ENCODE data around the gene RAB30. TPM values are rescaled to one million over a fixed set of nuclear protein-coding genes. Genes with fewer than 3 reads are reported as not detected.

Gene RAB30
- polyA plus RNA-seq, 1 donor from 2014 or later = 36.4 TPM

- H3K79me2 ChIP-seq (replicated peaks; ENCODE audit: insufficient read depth, low read length) = peaks cover 41% of the 10 kb centered on the region
- no peak overlapping the region for H2AFZ ChIP-seq (ENCODE audit: low read depth, low read length)
- no peaks in the 10 kb centered on the region for H4K20me1 ChIP-seq (ENCODE audit: insufficient read depth)
Measured at GRCh38 chr11:83056204-83056603, 15.5 kb downstream of the RAB30 start.

GRCh38 chr11:83054904-83055380, 16.8 kb downstream of the RAB30 start:
- no peak overlapping the region for H3K4me3 ChIP-seq (ENCODE audit: low read length)
- H3K9ac ChIP-seq (ENCODE audit: low read length) = no peak overlapping the region
- H3K9me2 ChIP-seq (ENCODE audit: insufficient read depth, low read length) = no peaks in the 10 kb centered on the region
- no peak overlapping the region for H3K4me2 ChIP-seq (ENCODE audit: low read length)
- TF ChIP-seq REST (IDR thresholded peaks at IDR 0.05; ENCODE audit: borderline replicate concordance) = no peak
- TF ChIP-seq CTCF (IDR thresholded peaks at IDR 0.05; ENCODE audit: poor library complexity, severe bottlenecking) = no peak
- TF ChIP-seq RAD21 (conservative IDR thresholded peaks at IDR 0.05) = no peak
- TF ChIP-seq EZH2 (IDR thresholded peaks at IDR 0.05; ENCODE audit: borderline replicate concordance, insufficient read depth, low read length, poor library complexity, severe bottlenecking) = no peak
- no peak for TF ChIP-seq MXI1 (conservative IDR thresholded peaks at IDR 0.05; ENCODE audit: poor library complexity, severe bottlenecking)
- no peak for TF ChIP-seq TAF1 (IDR thresholded peaks at IDR 0.05; ENCODE audit: low read depth)
- no peak for TF ChIP-seq EP300 (conservative IDR thresholded peaks at IDR 0.05; ENCODE audit: poor library complexity, severe bottlenecking)
- TF ChIP-seq POLR2AphosphoS5 (IDR thresholded peaks at IDR 0.05) = no peak
- TF ChIP-seq SMC3 (conservative IDR thresholded peaks at IDR 0.05; ENCODE audit: poor library complexity) = no peak
- no peak overlapping the region for H2AFZ ChIP-seq (ENCODE audit: low read depth, low read length)
- no peaks in the 10 kb centered on the region for H3K27me3 ChIP-seq (ENCODE audit: insufficient read depth, low read depth, low read length)
- H4K20me1 ChIP-seq (ENCODE audit: insufficient read depth) = no peaks in the 10 kb centered on the region
- H3K79me2 ChIP-seq (replicated peaks; ENCODE audit: insufficient read depth, low read length) = peaks cover 30% of the 10 kb centered on the region
- no peaks in the 10 kb centered on the region for H3K9me3 ChIP-seq (ENCODE audit: low read length)
- H3K36me3 ChIP-seq (ENCODE audit: insufficient read depth, low read length) = no peaks in the 10 kb centered on the region
- H3F3A ChIP-seq (ENCODE audit: insufficient read depth, low read length, poor library complexity, severe bottlenecking) = no peaks in the 10 kb centered on the region
- no peak overlapping the region for H3K27ac ChIP-seq (ENCODE audit: low read length)

More at GRCh38 chr11:83056204-83056603, 15.5 kb downstream of the RAB30 start:
- TF ChIP-seq MXI1 (conservative IDR thresholded peaks at IDR 0.05; ENCODE audit: poor library complexity, severe bottlenecking) (no peak), TAF1 (IDR thresholded peaks at IDR 0.05; ENCODE audit: low read depth) (no peak)
- H3K9me2 ChIP-seq (ENCODE audit: insufficient read depth, low read length) = no peaks in the 10 kb centered on the region
- H3K4me2 ChIP-seq (ENCODE audit: low read length) = no peak overlapping the region
- H3K27ac ChIP-seq (ENCODE audit: low read length) = no peak overlapping the region
- H3K9me3 ChIP-seq (ENCODE audit: low read length) = no peaks in the 10 kb centered on the region
- H3K36me3 ChIP-seq (ENCODE audit: insufficient read depth, low read length) = no peaks in the 10 kb centered on the region
- H3F3A ChIP-seq (ENCODE audit: insufficient read depth, low read length, poor library complexity, severe bottlenecking) = no peaks in the 10 kb centered on the region
- H3K4me3 ChIP-seq (ENCODE audit: low read length) = no peak overlapping the region
- H3K27me3 ChIP-seq (ENCODE audit: insufficient read depth, low read depth, low read length) = no peaks in the 10 kb centered on the region
- no peak overlapping the region for H3K9ac ChIP-seq (ENCODE audit: low read length)
